ENCODE measurements around the gene KCNMA1.

The KCNMA1 gene

GRCh38 chr10:77634939-77635338 is 2.7 kb downstream of the KCNMA1 start:
- DNase-seq (ENCODE audit: low read depth) = no peak
- TF ChIP-seq MYC (IDR thresholded peaks at IDR 0.05; ENCODE audit: low read depth, low read length) (no peak), CTCF (IDR thresholded peaks at IDR 0.05; ENCODE audit: low read depth, low read length) (no peak), POLR2A (IDR thresholded peaks at IDR 0.05; ENCODE audit: extremely low read depth, insufficient read length) (no peak), MAX (IDR thresholded peaks at IDR 0.05; ENCODE audit: low read depth, low read length) (no peak)
- H3K4me3 ChIP-seq (ENCODE audit: low read depth, low read length) = no peak overlapping the region

- TF ChIP-seq MYC (IDR thresholded peaks at IDR 0.05; ENCODE audit: low read depth, low read length) (no peak), POLR2A (IDR thresholded peaks at IDR 0.05; ENCODE audit: extremely low read depth, insufficient read length) (no peak), CTCF (IDR thresholded peaks at IDR 0.05; ENCODE audit: low read depth, low read length) (no peak), MAX (IDR thresholded peaks at IDR 0.05; ENCODE audit: low read depth, low read length) (no peak)
- DNase-seq (ENCODE audit: low read depth) = no peak
- H3K4me3 ChIP-seq (ENCODE audit: low read depth, low read length) = no peak overlapping the region
Measured at GRCh38 chr10:77633376-77633775, 4.2 kb downstream of the KCNMA1 start.

DNA sequence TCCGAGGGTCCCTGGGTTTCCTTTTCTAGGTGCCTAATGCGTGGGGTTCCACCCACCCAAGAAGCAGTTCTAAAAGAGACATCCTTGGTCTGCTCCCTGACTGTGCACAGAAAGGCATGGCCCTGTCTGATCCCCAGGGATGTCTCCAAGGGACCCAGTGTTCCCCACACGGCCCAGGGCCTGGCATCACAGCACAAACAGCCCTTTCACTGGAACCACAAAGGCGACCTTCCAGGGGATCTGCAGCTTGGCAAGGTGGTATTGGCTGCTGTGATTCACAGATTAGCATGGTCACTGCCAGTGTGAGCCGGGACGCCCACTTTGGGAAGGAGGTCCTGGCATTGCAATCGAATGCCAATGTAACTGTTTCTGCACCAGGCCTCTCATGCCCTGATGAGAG is 6.4 kb downstream of the KCNMA1 start:
- DNase-seq (ENCODE audit: low read depth) = no peak
- no peak for TF ChIP-seq POLR2A (IDR thresholded peaks at IDR 0.05; ENCODE audit: extremely low read depth, insufficient read length)
- H3K4me3 ChIP-seq (ENCODE audit: low read depth, low read length) = no peak overlapping the region

DNA sequence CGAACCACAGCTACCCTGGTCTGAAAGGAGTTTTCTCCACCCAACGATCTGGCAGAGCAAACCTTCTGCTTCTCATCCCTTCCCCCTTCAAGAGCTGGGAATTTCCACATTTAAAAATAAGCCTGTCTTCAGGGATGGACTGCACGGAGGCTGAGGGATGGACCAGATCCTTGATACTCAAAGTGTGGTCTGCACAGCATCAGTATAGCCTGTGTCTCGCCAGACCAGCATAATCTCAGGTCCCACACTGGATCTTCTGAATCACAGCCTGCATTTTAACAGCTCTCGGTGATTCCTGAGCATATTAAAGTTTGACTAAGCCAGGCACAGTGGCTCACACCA is 7.1 kb downstream of the KCNMA1 start:
- no peak for DNase-seq (ENCODE audit: low read depth)

DNA sequence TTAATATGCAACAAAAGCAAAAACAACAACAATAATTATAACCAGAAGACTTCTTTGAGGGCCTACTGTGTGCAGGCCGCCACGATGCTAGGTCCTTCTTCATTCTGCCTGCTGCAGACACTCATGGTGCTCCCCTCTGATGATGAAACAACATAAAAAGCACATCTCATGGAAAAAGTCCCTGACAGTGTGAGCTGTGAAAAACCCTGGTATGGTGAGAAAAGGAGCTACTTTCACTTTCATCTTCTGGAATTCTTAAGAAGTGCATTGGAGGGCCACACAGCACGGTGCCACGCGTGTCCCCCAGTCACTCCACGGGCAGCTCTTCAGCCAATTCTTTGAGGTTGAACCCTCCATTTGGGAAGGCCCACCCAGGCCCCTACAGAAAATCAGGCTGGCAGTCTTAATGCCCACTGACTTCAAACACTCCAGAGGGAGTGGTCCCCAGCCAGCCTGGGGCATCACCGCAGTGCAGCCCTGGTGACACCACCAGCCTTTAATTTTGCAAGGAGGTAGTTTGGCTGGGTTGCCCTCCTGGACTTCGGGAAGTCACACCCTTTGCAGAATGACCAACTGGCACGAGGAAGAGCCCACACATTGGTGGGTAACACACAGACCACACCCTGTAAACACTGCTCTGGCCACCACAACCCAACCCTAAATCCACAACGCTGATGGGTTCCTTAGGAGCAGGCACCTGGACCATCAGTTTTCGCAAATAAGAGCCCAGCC is 7.7 kb downstream of the KCNMA1 start:
- no peak for DNase-seq (ENCODE audit: low read depth)
- no peak for TF ChIP-seq MAX (IDR thresholded peaks at IDR 0.05; ENCODE audit: low read depth, low read length)
- no peak overlapping the region for H3K4me3 ChIP-seq (ENCODE audit: low read depth, low read length)

More for the DNA sequence above, 7.1 kb downstream of the KCNMA1 start:
- H3K4me3 ChIP-seq (ENCODE audit: low read depth, low read length) = no peak overlapping the region
- TF ChIP-seq MYC (IDR thresholded peaks at IDR 0.05; ENCODE audit: low read depth, low read length) (no peak), POLR2A (IDR thresholded peaks at IDR 0.05; ENCODE audit: extremely low read depth, insufficient read length) (no peak), MAX (IDR thresholded peaks at IDR 0.05; ENCODE audit: low read depth, low read length) (no peak), CTCF (IDR thresholded peaks at IDR 0.05; ENCODE audit: low read depth, low read length) (no peak)

- TF ChIP-seq MAX (IDR thresholded peaks at IDR 0.05; ENCODE audit: low read depth, low read length) (no peak), POLR2A (IDR thresholded peaks at IDR 0.05; ENCODE audit: extremely low read depth, insufficient read length) (no peak), CTCF (IDR thresholded peaks at IDR 0.05; ENCODE audit: low read depth, low read length) (no peak), MYC (IDR thresholded peaks at IDR 0.05; ENCODE audit: low read depth, low read length) (no peak)
- DNase-seq (ENCODE audit: low read depth) = no peak
- H3K4me3 ChIP-seq (ENCODE audit: low read depth, low read length) = no peak overlapping the region
Measured at GRCh38 chr10:77628906-77629730, 8.5 kb downstream of the KCNMA1 start.

Measured in NB4 (cell line).